GM19468 (cell line): ENCODE results near the gene SMAD3.
"Not testable (repeated sequence)": the region's sequence is repeated elsewhere in the genome, so short reads cannot be mapped to it uniquely, and the experiment has no call there.

Experiments
- ATAC-seq: cut with Tn5 transposase; IDR thresholded peaks from one replicate; pipeline ENCODE4 v1.9.1; 2021; ENCODE audit warnings: mild to moderate bottlenecking, moderate library complexity, moderate number of reproducible peaks; ENCODE audit not compliant: unreplicated experiment; ENCODE audit errors: extremely low read depth

Gene SMAD3

DNA sequence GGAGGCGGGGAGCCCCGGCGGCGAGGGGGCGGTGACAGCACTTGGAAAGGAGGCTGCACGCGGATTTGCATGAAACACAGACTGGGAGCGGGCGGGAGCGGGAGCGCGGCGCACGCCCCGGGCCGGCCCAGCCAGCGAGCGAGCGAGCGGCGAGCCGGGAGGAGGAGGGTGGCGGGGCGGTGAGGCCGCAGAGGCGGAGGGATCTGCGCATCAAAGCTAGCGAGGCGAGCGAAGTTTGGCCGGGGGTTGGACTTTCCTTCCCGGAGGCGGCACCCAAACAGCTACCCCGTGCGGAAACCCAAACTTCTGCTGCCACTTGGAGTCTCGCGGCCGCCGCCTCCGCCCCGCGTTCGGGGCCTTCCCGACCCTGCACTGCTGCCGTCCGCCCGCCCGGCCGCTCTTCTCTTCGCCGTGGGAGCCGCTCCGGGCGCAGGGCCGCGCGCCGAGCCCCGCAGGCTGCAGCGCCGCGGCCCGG lies at the start of gene SMAD3:
Gene SMAD3, plus strand, starts transcription at position 72 of the 475 bp plus-strand sequence. CDS start 553 bp downstream, outside the sequence.
- peak; percentile 67 for ATAC-seq

DNA sequence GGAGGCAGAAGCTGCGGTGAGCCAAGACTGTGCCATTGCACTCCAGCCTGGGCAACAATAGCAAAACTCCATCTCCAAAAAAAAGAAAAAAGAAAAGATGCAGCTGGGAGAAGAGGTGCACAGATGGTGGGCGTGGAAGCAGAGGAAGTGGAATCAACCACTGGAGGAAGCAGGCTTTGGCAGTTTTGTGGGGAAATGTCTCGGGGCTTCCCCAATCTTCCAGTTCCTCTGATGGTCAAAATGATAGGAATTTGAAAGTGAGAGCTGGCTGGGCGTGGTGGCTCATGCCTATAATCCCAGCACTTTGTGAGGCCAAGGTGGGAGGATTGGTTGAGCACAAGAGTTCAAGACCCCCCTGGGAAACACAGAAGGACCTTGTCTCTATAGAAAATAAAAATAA lies 48.1 kb upstream of the SMAD3 start:
- no peak for ATAC-seq

DNA sequence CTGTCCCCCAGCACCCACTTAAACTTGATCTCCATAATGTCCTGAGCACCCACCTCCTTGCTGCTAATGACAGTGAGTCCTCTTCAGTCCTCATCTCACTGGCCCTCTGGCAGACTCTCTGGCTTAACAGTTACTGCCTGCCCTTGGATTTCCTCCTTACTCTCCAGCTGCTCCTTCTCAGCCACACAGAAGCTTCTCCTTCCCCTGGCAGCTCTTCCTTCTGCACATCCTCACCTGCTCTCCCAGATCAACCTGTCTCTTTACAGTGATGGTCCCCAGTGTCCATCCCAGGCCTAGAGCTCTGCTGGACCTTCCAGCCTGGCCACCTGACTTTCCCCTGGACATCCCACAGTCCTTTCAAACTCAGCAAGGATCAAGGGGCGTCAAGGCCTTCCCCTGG lies 47.4 kb upstream of the SMAD3 start:
- no peak for ATAC-seq

DNA sequence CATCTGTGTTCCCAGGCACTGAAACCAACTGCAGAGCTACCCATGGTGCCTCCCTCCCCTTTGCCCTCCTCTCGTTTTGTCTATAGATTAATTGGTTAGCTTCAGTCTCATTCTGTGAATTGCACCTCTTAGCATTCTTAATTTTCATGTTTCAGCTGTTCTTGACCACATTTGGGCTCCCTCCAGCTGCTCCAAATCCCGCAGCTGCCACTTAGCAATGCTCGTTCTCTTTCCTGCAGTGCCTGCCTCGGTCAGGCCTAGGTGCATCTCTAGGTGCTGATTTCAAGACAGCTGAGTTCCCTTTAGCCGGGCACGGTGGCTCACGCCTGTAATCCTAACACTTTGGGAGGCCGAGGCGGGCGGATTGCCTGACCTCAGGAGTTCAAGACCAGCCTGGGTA lies 47.0 kb upstream of the SMAD3 start:
- no peak for ATAC-seq

DNA sequence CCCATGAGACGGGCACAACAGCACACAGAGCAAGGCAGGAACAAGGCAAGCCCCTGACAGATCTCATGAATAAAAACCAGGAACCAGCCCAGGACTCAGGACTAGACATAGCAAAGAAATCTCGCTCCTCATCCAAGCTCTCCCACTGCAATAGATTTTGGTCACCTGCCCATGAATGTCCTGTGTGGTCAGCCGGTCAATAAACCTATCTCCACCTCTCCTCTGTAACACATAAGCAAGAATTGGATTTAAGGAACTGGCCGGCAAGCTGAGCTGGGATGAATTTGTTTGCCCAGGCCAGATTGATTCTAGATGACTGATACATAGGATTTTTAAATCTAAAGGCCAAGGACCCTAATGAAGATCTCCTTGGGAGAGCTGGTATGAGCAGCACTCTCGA lies 46.3 kb upstream of the SMAD3 start:
- ATAC-seq: no peak

DNA sequence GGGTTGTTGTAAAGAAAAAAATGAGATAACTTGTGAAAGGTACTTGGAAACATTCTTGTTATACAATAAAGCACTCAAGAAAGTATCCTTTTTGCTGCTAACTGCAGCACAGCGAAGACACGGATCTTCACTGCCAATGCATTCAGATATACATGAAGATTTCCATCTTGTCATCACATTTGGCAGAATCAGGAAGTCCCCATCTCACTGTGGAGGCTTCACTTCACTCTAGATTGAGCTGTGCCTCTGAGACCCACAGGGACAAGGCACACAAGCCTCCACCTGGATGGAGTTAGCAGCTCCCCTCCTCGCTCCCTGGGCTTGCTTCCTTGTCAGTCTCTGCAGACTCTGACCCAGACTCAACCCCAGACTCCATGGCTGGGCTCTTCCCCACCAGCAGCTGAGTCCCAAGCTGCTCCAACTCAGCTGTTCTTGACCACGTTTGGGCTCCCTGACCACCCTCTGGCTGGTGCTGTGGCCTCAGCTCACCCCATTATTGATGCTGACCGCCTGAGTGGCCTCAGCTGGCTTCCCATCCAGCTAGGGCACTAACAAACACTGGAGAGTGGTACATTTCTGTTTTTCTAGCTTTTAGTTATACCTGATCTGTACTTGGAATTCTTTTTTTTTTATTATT lies 45.4 kb upstream of the SMAD3 start:
- no peak for ATAC-seq

DNA sequence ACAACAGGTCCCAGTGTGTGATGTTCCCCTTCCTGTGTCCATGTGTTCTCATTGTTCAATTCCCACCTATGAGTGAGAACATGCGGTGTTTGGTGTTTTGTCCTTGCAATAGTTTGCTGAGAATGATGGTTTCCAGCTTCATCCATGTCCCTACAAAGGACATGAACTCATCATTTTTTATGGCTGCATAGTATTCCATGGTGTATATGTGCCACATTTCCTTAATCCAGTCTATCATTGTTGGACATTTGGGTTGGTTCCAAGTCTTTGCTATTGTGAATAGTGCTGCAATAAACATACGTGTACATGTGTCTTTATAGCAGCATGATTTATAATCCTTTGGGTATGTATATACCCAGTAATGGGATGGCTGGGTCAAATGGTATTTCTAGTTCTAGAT lies 44.7 kb upstream of the SMAD3 start:
- ATAC-seq: not testable (repeated sequence)

DNA sequence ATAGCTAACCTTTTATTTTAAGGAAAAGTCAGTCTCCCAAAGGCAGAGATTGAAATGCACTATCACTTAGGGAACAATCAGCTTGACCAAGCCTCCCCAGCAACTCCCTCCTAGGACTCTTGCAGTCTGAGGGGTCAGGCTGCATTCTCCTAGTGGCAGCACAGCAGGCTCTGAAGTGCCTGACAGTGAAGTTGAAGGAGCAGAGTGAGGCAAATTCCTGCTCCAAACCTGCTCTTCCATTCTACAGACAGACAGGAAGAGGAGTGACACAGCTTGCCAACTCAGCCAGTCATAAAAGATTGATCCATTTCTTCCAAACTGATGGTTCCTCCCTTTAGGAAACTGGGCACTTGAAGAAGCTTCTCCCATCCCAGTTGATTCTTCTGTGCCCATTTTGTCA lies 43.9 kb upstream of the SMAD3 start:
- no peak for ATAC-seq

DNA sequence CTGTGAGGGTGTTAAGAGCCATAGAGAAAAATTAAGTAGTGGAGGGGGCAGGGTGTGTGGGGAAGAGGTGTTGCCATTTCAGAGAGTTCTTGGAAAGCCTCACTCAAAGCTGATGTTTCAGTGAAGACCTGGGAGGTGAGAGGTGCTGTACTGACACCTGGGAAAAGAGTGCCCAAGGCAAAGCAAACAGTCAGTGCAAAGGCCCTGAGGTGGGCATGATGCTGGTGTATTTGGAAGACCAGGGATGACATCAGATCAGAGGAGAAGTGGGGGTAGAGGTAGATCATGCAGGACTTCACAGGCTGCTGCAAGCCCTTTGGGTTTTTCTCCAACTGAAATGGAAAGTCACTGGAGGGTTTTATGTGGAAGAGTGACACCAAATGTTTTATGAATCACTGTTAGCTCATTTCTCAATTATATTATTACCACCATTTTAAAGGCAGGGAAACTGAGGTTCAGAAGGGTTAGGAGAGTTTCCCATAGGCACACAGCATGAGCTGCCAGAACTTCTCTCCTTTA lies 42.8 kb upstream of the SMAD3 start:
- ATAC-seq: no peak

DNA sequence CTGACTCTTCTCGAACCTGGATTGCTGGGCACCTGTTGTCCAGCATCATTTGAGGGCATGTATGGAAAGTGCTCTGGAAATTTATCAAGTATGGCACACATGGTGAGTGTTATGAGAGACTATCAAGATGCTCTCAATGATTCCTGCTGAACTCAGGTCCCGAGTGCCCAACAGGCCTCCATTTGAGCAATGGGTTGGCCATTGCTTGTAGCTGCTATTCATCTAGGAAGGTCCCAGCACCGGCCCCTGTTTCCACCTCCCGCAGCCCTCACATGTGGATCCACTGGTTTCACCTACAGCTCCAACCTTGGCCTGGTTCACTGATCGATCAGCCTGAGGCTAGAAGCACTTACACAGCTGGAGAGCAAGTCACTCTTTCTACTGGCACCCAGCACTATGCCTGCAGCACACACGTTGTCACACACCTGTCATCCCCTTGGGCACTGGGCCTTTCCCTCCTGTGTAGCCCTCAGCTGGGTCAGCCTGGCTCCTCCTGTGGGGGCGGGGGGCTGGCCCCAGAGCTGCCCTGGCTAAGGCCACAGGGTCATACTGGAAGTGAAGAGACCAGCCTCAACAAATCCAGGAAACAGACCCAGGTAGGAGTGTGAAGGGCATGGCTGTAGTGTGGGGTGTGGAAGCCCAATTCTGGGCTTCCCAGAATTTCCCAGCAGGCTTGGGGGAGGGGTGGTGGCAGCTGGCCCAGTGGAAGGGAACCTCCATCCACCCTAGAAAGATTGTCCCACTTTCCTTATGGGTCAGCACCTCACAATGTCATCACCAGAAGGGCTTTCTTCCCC lies 41.7 kb upstream of the SMAD3 start:
- no peak for ATAC-seq

DNA sequence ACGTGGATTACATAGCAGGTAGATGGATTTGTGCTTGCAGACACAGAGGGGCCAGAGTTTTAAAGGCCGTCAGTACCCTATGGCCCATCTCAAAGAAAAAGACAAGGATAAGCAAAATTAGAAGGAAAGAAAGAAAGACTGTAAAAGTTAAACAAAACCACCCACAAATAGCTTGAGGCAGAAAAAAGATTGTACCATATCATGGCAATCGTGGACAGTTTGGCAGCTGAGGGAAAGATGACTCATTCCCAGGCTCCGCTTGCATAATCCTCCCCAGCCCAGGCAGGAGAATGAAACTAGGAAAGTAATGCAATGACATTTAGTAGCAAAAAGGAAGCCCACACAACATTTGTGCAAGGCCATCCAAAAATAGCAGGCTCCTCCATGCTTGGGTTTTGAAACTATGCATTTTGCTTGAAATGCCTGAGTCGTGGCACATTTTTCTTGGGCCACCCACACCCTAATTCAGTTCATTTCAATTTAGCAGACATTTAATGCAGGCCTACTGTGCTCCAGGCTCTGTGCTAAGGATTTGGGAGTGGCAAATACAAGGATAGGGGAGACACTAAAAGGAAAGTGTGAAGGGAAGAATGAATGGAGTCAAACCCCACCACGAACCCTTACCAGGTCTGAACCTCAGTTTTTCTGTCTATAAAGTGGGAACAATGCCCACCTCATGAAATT lies 40.9 kb upstream of the SMAD3 start:
- ATAC-seq: no peak

DNA sequence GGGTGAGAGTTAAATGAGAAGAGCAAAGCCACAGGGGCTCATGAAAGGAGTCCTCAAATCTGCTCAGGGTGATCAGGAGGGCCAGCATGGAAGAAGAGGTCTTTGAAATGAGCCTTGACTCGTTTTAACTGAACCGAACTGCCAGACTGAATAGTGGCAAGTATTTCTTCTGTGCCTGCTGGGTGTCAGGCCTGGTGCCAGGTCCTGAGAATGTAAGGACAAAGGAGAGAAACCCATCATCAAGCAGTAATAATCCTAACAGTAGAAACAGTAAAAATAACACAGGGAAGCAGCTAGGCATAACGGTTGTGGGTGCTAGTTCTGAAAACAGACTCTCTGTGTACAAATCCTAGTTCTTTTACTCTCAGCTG lies 40.4 kb upstream of the SMAD3 start:
- ATAC-seq: no peak

DNA sequence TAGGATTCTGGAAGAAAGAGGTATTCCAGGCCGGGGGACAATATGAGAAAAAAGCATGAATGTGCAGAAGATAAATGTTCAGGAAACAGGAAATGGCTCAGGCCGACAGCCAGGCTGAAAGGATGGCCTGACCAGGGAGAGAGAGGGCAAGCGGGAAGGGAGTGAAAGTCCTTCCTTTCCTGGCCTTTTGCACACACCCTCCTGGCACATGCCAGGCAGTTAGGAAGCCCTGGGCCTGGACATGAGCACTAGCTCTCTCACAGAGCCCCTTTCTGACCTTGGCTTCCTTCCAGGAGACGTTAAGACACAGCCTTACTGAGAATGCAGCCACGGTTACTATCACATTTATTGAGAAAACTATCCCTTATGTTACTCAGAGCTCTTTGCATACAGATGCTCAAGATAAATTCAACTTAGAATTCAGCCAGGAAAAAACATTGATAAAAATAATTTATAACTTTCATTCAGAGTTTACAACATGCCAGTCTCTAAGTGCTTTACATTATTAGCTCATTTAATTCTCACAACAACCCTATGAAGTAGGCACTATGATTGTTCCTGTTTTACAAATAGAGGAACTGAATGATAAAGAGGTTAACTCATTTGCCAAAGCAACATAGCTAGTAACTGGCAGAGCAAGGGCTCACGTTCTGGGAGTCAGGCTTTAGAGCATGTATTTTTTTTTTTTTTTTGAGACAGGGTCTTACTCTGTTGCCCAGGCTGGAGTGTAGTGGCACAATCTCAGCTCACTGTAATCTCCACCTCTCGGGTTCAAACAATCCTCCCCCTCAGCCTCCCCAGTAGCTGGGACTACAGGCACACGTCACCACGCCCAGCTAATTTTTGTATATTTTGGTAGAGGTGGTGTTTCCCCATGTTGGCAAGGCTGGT lies 39.4 kb upstream of the SMAD3 start:
- no peak for ATAC-seq

DNA sequence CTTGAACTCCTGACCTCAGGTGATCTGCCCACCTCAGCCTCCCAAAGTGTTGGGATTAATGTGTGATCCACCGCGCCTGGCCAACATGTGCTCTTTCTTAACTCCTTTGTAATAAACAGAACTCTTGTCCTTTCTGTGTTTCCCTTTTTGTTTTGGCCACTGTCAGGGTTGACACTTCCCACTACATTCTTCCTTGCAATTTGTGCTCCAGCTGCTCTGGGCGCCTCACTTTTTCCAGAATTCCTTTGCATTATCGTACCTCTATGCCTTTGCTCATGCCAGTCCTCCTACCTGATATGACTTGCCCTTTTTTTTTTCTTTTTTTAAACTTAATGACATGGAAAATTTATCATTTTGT lies 38.8 kb upstream of the SMAD3 start:
- no peak for ATAC-seq

DNA sequence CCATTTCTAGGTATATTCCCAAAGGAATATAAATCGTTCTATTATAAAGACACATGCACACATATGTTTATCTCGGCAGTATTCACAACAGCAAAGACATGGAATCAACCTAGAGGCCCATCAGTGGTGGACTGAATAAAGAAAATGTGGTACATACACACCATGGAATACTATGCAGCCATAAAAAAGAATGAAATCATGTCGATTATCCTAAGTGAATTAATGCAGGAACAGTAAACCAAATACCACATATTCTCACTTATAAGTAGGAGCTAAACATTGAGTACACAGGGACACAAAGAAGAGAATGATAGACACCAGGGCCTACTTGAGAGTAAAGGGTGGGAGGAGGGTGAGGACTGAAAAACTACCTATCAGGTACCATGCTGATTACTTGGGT lies 37.0 kb upstream of the SMAD3 start:
- not testable (repeated sequence) for ATAC-seq

DNA sequence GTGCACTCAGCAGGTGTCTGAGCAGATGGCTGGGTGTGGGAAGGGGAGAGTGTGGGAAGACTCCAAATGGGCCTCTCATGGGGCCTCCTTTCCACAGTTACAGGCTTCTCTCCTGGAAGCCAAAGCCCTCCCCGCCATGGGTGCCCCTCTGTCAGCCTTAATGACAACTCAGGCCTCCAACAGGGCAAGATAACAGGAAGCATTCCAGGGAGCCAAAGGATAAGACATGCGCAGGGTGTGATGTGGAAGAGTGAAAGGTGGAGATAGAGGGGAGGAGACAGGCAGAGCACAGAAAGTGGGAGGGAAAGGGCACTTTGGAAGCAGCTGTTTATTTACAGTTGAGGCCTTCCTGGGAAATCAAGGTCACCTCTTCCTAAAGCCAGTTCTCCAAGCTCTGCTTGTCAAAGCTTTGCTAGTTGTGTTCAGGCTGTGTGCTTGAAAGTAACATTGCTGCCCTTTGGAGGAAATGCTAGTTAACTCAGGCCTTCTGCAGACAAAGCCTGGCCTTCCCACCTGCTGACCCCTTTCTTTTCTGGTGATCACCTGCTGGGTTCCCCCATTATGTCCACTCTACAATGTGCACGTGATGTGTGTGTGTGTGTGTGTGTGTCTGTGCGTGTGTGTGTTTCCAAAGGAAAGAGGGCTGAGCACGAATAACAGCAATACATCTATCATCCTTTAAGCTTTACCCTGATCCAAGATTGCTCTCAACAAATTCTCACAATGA lies 35.2 kb upstream of the SMAD3 start:
- no peak for ATAC-seq

DNA sequence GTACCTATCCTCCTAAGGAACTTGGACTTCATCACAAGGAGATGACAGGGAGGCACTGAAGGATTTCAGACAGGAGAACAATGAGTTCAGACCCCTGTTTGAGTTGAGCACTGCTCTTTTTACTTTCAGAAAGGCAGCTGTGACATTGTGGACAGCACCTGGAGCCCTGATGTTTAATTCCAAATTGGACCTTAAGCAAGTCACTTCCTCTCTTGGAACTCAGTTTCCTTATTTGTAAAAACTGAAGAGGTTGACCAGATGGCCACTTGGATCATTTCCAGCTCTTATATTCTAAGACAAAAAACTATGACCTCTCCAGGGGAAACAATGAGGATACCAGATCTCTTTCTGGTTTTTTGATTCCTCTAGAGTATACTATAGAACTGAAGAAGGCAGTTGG lies 34.1 kb upstream of the SMAD3 start:
- ATAC-seq: no peak

DNA sequence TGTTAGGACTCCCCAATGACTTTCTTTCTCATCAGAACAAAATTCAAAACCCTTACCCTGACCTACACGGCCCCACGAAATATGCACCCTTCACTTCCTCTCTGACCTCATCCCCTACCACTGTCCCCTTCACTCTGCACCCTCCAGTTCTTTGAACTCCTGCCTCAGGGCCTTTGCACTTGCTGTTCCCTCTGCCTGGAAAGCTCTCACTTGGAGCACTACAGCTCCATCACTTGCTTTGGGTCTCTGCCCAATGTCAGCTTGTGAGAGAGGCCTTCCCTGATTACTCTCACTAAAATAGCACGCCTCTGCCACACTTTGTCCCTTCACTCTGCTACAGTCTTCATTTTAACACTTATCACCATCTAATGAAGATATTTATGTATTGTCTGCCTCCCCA lies 32.8 kb upstream of the SMAD3 start:
- no peak for ATAC-seq

DNA sequence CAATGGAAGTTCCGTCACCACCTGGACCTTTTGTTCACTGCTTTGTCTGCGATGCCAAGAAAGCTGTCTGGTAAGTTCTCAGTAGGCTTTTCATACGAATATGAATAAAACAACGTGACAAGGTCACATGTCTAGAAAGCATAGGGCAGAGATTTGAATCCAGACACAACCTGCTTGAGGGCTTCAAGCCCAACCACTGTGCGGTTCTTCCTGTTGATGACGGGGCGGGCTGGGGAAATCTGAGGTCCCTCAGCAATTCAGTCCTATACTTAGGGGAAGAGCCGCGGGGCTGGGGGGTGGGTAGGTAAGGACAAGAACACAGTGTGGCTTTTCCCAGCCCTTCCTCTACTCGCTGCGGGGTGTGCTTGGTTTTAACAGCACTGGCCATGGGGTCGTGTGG lies 32.4 kb upstream of the SMAD3 start:
- no peak for ATAC-seq
